H1 (cell line): ENCODE measurements around the gene KRR1. TPM values are rescaled to one million over a fixed set of nuclear protein-coding genes. Genes with fewer than 3 reads are reported as not detected.

ENCODE experiments used
- CTCF ChIA-PET: fragments of 300-600 bp; sonication (Branson Sonifier 250); formaldehyde crosslinking; loops from one replicate; lab custom pipeline; 2021; ENCODE audit not compliant: partially characterized antibody; lab: Charles Lee
- POLR2A ChIA-PET: fragments of 300-600 bp; sonication (Branson Sonifier 250); formaldehyde crosslinking; loops from one replicate; lab custom pipeline; 2021; ENCODE audit warnings: inconsistent platforms; ENCODE audit not compliant: partially characterized antibody; lab: Charles Lee
- DNase-seq, 2 experiments: peaks; one replicate each; pipeline versions ENCODE4 v3.0.0 to v3.0.0-alpha.2; 2010 to 2022; ENCODE audit warnings: low spot score in 2 of 2, low read depth in 1 of 2, mixed read lengths in 1 of 2
- FAIRE-seq: peaks from 2 replicates; lab custom pipeline; 2011; peaks lifted over from hg19 to GRCh38; lab: Jason Lieb, UNC
- H2AFZ ChIP-seq: 2 replicates; pipeline ENCODE4 v1.8.1; 2012; ENCODE audit warnings: low read length, inconsistent platforms
- H2AK5ac ChIP-seq: 2 replicates; pipeline ENCODE4 v1.6.1; 2013; ENCODE audit warnings: low read depth, low read length
- H2BK120ac ChIP-seq: replicated peaks from 2 replicates; pipeline ENCODE3; 2013; ENCODE audit warnings: low read depth, low read length, inconsistent platforms
- H2BK12ac ChIP-seq: 2 replicates; pipeline ENCODE4 v1.6.1; 2013; ENCODE audit warnings: low read depth, low read length
- H2BK15ac ChIP-seq: 2 replicates; pipeline ENCODE4 v1.6.1; 2013; ENCODE audit warnings: low read length
- H2BK20ac ChIP-seq: 2 replicates; pipeline ENCODE4 v1.6.1; 2013; ENCODE audit warnings: low read length
- H2BK5ac ChIP-seq: 2 replicates; pipeline ENCODE4 v1.6.1; 2013; ENCODE audit warnings: low read depth, low read length
- H3K14ac ChIP-seq: 2 replicates; pipeline ENCODE4 v1.6.1; 2013; ENCODE audit warnings: inconsistent platforms; ENCODE audit not compliant: insufficient read length
- H3K18ac ChIP-seq: 2 replicates; pipeline ENCODE4 v1.6.1; 2013; ENCODE audit warnings: low read length; ENCODE audit errors: extremely low read depth
- H3K23ac ChIP-seq: 2 replicates; pipeline ENCODE4 v1.6.1; 2013; ENCODE audit warnings: inconsistent platforms; ENCODE audit not compliant: insufficient read length
- H3K23me2 ChIP-seq: 2 replicates; pipeline ENCODE4 v1.6.1; 2013; ENCODE audit warnings: low read depth, low read length
- H3K27ac ChIP-seq: 2 replicates; pipeline ENCODE4 v1.6.1; 2011; ENCODE audit warnings: low read depth, low read length, inconsistent platforms
- H3K27me3 ChIP-seq, 4 experiments: replicated peaks in 1 of 4; 1 replicate in 1 of 4; 2 replicates in 3 of 4; pipeline versions ENCODE4 v1.6.1 to v1.8.1; 2011 to 2013; ENCODE audit warnings: low read length in 3 of 4, mild to moderate bottlenecking in 3 of 4, inconsistent platforms in 2 of 4, mixed read lengths in 2 of 4, moderate library complexity in 1 of 4; ENCODE audit not compliant: control insufficient read depth in 3 of 4, insufficient read depth in 3 of 4; ENCODE audit errors: extremely low read depth in 1 of 4
- H3K36me3 ChIP-seq, 4 experiments: 2 replicates each; pipeline versions ENCODE4 v1.6.1 to v1.8.1; 2011 to 2013; ENCODE audit warnings: mild to moderate bottlenecking in 4 of 4, low read length in 3 of 4, moderate library complexity in 2 of 4, control low read depth in 1 of 4, inconsistent platforms in 1 of 4; ENCODE audit not compliant: insufficient read depth in 4 of 4, control insufficient read depth in 2 of 4
- H3K4ac ChIP-seq: replicated peaks from 2 replicates; pipeline ENCODE3; 2013; ENCODE audit warnings: low read length, low read depth, mixed read lengths, inconsistent platforms; ENCODE audit not compliant: insufficient read length
- H3K4me1 ChIP-seq, 4 experiments: replicated peaks in 1 of 4; 1 replicate in 1 of 4; 2 replicates in 3 of 4; pipeline versions ENCODE4 v1.6.1 to v1.8.1; 2011 to 2013; ENCODE audit warnings: low read length in 3 of 4, inconsistent platforms in 2 of 4, mixed read lengths in 1 of 4; ENCODE audit not compliant: insufficient read depth in 4 of 4, control insufficient read depth in 3 of 4
- H3K4me2 ChIP-seq, 2 experiments: 2 replicates each; pipeline versions ENCODE4 v1.6.1 to v1.8.1; 2011 to 2013; ENCODE audit warnings: low read depth in 2 of 2, low read length in 2 of 2, control low read depth in 1 of 2, inconsistent platforms in 1 of 2, mild to moderate bottlenecking in 1 of 2; ENCODE audit not compliant: insufficient read depth in 1 of 2
- H3K4me3 ChIP-seq, 4 experiments: fragments of 200-600, 300-600 bp in 1 of 4; sonication (generic), shearing (Covaris generic), sonication (Bioruptor Twin) in 1 of 4; 2 replicates each; pipeline versions ENCODE4 v1.5.1 to v1.8.1; 2011 to 2016; ENCODE audit warnings: low read length in 4 of 4, low read depth in 3 of 4, control low read depth in 2 of 4, inconsistent platforms in 2 of 4, mild to moderate bottlenecking in 2 of 4, mixed read lengths in 1 of 4, moderate library complexity in 1 of 4; ENCODE audit not compliant: insufficient read depth in 2 of 4; ENCODE audit errors: extremely low read depth in 1 of 4
- H3K56ac ChIP-seq: replicated peaks from 2 replicates; pipeline ENCODE3; 2013; ENCODE audit warnings: low read depth, mild to moderate bottlenecking, mixed read lengths, low read length, inconsistent platforms; ENCODE audit not compliant: insufficient read length
- H3K79me1 ChIP-seq: 2 replicates; pipeline ENCODE4 v1.6.1; 2013; ENCODE audit warnings: low read depth, low read length, control low read depth
- H3K79me2 ChIP-seq, 2 experiments: 2 replicates each; pipeline versions ENCODE4 v1.6.1 to v1.8.1; 2012 to 2013; ENCODE audit warnings: low read length in 2 of 2, mild to moderate bottlenecking in 2 of 2, inconsistent platforms in 1 of 2; ENCODE audit not compliant: insufficient read depth in 2 of 2, control insufficient read depth in 1 of 2
- H3K9ac ChIP-seq, 4 experiments: replicated peaks in 1 of 4; 1 replicate in 1 of 4; 2 replicates in 3 of 4; pipeline versions ENCODE4 v1.6.1 to v1.8.1; 2011 to 2013; ENCODE audit warnings: low read depth in 3 of 4, low read length in 3 of 4, control low read depth in 2 of 4, mild to moderate bottlenecking in 2 of 4, moderate library complexity in 2 of 4, inconsistent platforms in 1 of 4; ENCODE audit errors: extremely low read depth in 1 of 4
- H3K9me3 ChIP-seq, 2 experiments: 2 replicates each; pipeline versions ENCODE4 v1.6.1 to v1.8.1; 2012 to 2013; ENCODE audit warnings: mild to moderate bottlenecking in 2 of 2, moderate library complexity in 2 of 2, control low read depth in 1 of 2, inconsistent platforms in 1 of 2, low read depth in 1 of 2, low read length in 1 of 2, mixed read lengths in 1 of 2; ENCODE audit not compliant: insufficient read depth in 2 of 2
- H4K20me1 ChIP-seq, 2 experiments: replicated peaks in 1 of 2; 2 replicates each; pipeline versions ENCODE3 to v1.8.1; 2011 to 2013; ENCODE audit warnings: inconsistent platforms in 2 of 2, low read length in 2 of 2, mild to moderate bottlenecking in 1 of 2; ENCODE audit not compliant: insufficient read depth in 2 of 2, control insufficient read depth in 1 of 2
- H4K5ac ChIP-seq: 2 replicates; pipeline ENCODE4 v1.6.1; 2013; ENCODE audit warnings: low read length, low read depth, mixed read lengths, inconsistent platforms; ENCODE audit not compliant: insufficient read length
- H4K8ac ChIP-seq: 2 replicates; pipeline ENCODE4 v1.8.0; 2013; ENCODE audit warnings: mild to moderate bottlenecking, moderate library complexity, low read length, inconsistent platforms; ENCODE audit not compliant: insufficient read depth; ENCODE audit errors: extremely low read depth
- H4K91ac ChIP-seq: replicated peaks from 2 replicates; pipeline ENCODE3; 2013; ENCODE audit warnings: low read length, mixed read lengths, inconsistent platforms; ENCODE audit not compliant: insufficient read length
- BRCA1 ChIP-seq: IDR thresholded peaks from 2 replicates; pipeline ENCODE4 v1.6.1; 2012; ENCODE audit warnings: low read depth, low read length, improper control_type of control experiment
- E2F6 ChIP-seq: IDR thresholded peaks from 2 replicates; pipeline ENCODE4 v1.6.1; 2012; ENCODE audit warnings: inconsistent platforms
- EZH2 ChIP-seq: fragments of 200-600 bp; sonication (generic); IDR thresholded peaks from 2 replicates; pipeline ENCODE4 v1.7.1; 2012; ENCODE audit warnings: low read depth, mild to moderate bottlenecking, moderate library complexity, low read length, inconsistent platforms; ENCODE audit not compliant: severe bottlenecking
- GTF2F1 ChIP-seq: IDR thresholded peaks from 2 replicates; pipeline ENCODE4 v1.6.1; 2012; ENCODE audit warnings: low read depth, low read length, improper control_type of control experiment, borderline replicate concordance
- MAFK ChIP-seq: IDR thresholded peaks from 2 replicates; pipeline ENCODE4 v1.6.1; 2012; ENCODE audit warnings: low read depth, mild to moderate bottlenecking, improper control_type of control experiment, low read length
- RAD21 ChIP-seq, 2 experiments: IDR thresholded peaks in 1 of 2; conservative IDR thresholded peaks in 1 of 2; 2 replicates each; pipeline ENCODE4 v1.6.1; 2011; ENCODE audit warnings: low read depth in 2 of 2, low read length in 2 of 2, improper control_type of control experiment in 1 of 2, inconsistent platforms in 1 of 2, mild to moderate bottlenecking in 1 of 2, moderate library complexity in 1 of 2
- RBBP5 ChIP-seq: IDR thresholded peaks from 2 replicates; pipeline ENCODE4 v1.7.1; 2012; ENCODE audit warnings: low read depth, mild to moderate bottlenecking, inconsistent platforms, low read length, moderate library complexity, borderline replicate concordance
- RFX5 ChIP-seq: IDR thresholded peaks from 2 replicates; pipeline ENCODE4 v1.6.1; 2011; ENCODE audit warnings: low read depth, low read length, improper control_type of control experiment, borderline replicate concordance
- SIRT6 ChIP-seq: IDR thresholded peaks from one replicate; pipeline ENCODE4 v1.7.1; 2012; ENCODE audit warnings: low read length, inconsistent platforms
- ZNF274 ChIP-seq: IDR thresholded peaks from 2 replicates; pipeline ENCODE4 v1.7.0; 2012; ENCODE audit warnings: low read length, borderline replicate concordance; ENCODE audit errors: extremely low read depth
- WGBS, 2 experiments: shearing (Covaris generic) in 1 of 2; methylation state at CpG; one replicate each; pipeline versions ENCODE4 v1.1.6 to v1.1.7; 2013 to 2015; ENCODE audit warnings: low lambda C conversion rate in 2 of 2, mixed read lengths in 2 of 2, inconsistent platforms in 1 of 2, low coverage in 1 of 2, missing lambda C conversion rate in 1 of 2; ENCODE audit not compliant: insufficient replicate concordance in 2 of 2, insufficient coverage in 1 of 2, insufficient read length in 1 of 2; ENCODE audit errors: extremely low coverage in 1 of 2, missing lambda C conversion rate in 1 of 2; 5-methylcytosine and 5-hydroxymethylcytosine counted together
- polyA plus RNA-seq, 7 experiments: library from polyadenylated mRNA; depleted of rRNA in 3 of 7; stranded (reverse) in 5 of 7; unstranded in 2 of 7; fragments of >200 nt in 5 of 7; fragments of 200-250 nt in 2 of 7; gene quantifications; 1 replicate in 5 of 7; 2 replicates in 1 of 7; 4 replicates in 1 of 7; pipeline versions ENCODE4 v1.2.1 to v1.2.3, GENCODE V29; 2011 to 2013; ENCODE audit warnings: missing spikeins in 2 of 7, mixed read lengths in 2 of 7
- total RNA-seq: library from RNA; stranded (reverse); fragmentation: NEBNext Ultra II Directional; extraction: Animal tissue kit (Norgen Biotek cat#: 25700); gene quantifications from 2 replicates; pipeline ENCODE4 v1.2.1, GENCODE V29; 2021
- TF ChIP-seq, protein P1 (sequence below): IDR thresholded peaks from 2 replicates; pipeline ENCODE4 v1.6.1; 2012; ENCODE audit warnings: inconsistent platforms

Gene KRR1
- total and polyA plus RNA-seq, 2 of the 8 experiments (the other 6 are each of a cell fraction or from before 2014, with no cell fraction given) = 6.1 to 80.1 TPM

DNA sequence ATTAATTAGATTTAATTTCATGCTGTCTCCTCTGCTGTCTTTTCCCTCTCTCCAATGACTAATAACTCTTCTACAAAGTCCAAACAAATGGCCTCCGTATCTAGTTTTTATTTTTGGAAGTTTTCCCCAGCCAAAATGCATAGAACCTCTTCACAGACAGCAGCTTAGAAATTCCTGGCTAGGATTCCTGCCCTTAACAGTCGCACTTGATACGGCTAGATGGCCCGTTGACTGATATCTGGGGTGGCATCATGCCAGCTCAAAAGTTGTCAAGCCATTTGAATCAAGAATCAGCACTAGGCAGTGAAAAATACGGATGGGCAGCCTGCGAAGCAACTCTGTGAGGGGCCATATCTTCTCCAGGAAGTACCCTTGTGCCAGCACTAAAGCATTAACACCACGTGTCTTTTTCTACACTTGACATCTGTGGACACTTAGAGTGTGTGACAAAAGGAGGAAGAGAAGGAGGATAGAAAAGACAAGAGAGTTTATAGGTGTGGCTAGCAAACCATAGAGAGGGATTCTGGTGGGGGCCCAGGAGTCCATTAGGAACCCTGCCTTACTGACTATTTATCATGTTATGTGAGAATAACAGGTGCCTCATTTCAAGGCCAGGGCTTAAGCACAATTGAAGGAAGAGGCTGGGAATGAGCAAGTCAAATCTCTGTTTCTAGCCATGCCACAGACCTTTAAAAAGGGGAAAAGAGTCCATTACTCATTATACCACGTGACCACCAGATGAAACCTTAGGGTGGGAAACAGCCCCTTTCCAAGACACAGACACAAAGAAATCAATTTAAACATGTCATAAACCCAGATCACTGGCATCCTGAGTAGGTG lies 39.2 kb upstream of the KRR1 start:
- Histone ChIP-seq H3K27me3 (no peaks in the 10 kb centered on the region), H3K9ac (no peak overlapping the region), H3K18ac (no peak overlapping the region), H3K9me3 (no peaks in the 10 kb centered on the region), H2AFZ (no peak overlapping the region), H2BK20ac (no peak overlapping the region), H4K8ac (no peak overlapping the region), H3K79me2 (no peaks in the 10 kb centered on the region), H3K4me1 (peaks cover 0 to 11% (median 3%) of the 10 kb centered on the region in 4 experiments; a peak in 2 of 7 replicates), H2BK12ac (no peak overlapping the region), H3K36me3 (no peaks in the 10 kb centered on the region), H2BK120ac (no peak overlapping the region), H2BK15ac (no peak overlapping the region), H3K4me3 (no peak overlapping the region), H3K27ac (no peak overlapping the region), H4K20me1 (no peaks in the 10 kb centered on the region), H2BK5ac (no peak overlapping the region), H3K79me1 (no peaks in the 10 kb centered on the region), H4K5ac (no peak overlapping the region), H3K4ac (no peak overlapping the region), H3K14ac (no peak overlapping the region), H2AK5ac (no peak overlapping the region), H4K91ac (no peak overlapping the region), H3K23ac (no peak overlapping the region), H3K4me2 (no peak overlapping the region), H3K23me2 (no peaks in the 10 kb centered on the region), H3K56ac (no peak overlapping the region)
- FAIRE-seq (no peak), DNase-seq (no peak)
- POLR2A ChIA-PET = no interaction called here
- CTCF ChIA-PET = interaction anchor here (0.6 to 1.1 kb wide), 2 partner anchors 24 to 78 kb away, joined by 3 read pairs; no protein-coding TSS in a partner anchor
- WGBS, 2 experiments = 86% methylated on average over 8 of the region's 8 CpGs; no CpG with 5 or more reads in 1 of the 2 experiments
- TF ChIP-seq MAFK = no peak
- no peak for TF ChIP-seq ZNF274
- no peak for TF ChIP-seq GTF2F1
- TF ChIP-seq, protein P1, sequence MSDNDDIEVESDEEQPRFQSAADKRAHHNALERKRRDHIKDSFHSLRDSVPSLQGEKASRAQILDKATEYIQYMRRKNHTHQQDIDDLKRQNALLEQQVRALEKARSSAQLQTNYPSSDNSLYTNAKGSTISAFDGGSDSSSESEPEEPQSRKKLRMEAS = no peak
- TF ChIP-seq RAD21 (IDR thresholded peaks at IDR 0.05 in 1 of 2, conservative IDR thresholded peaks at IDR 0.05 in 1 of 2; ENCODE audit: low read depth in 2 of 2, low read length in 2 of 2) = no peak
- no peak for TF ChIP-seq BRCA1
- TF ChIP-seq EZH2 = no peak
- no peak for TF ChIP-seq RFX5
- TF ChIP-seq RBBP5 = no peak
- no peak for TF ChIP-seq E2F6
- TF ChIP-seq SIRT6 = no peak
